HFFc6 (cell line): ENCODE data around the gene FIP1L1. TPM values are rescaled to one million over a fixed set of nuclear protein-coding genes. Genes with fewer than 3 reads are reported as not detected.
A peak's percentile ranks its signal among the peaks of the same experiment; 100 is the strongest.

Source experiments
- DNase-seq: peaks from one replicate; pipeline ENCODE4 v3.0.0-alpha.2; 2018
- H3K27ac Mint-ChIP-seq: 2 replicates; pipeline ENCODE4 v1.8.0; 2020; ENCODE audit warnings: mild to moderate bottlenecking, mixed read lengths
- H3K27me3 Mint-ChIP-seq: 2 replicates; pipeline ENCODE4 v1.8.0; 2021; ENCODE audit warnings: mild to moderate bottlenecking, moderate library complexity, mixed read lengths; ENCODE audit not compliant: insufficient read depth
- H3K36me3 Mint-ChIP-seq: 2 replicates; pipeline ENCODE4 v1.8.0; 2021; ENCODE audit warnings: low read depth, mixed read lengths
- H3K4me1 Mint-ChIP-seq: 2 replicates; pipeline ENCODE4 v1.8.0; 2020; ENCODE audit warnings: low read depth, mixed read lengths
- H3K4me3 Mint-ChIP-seq: 2 replicates; pipeline ENCODE4 v1.8.0; 2020; ENCODE audit warnings: mild to moderate bottlenecking, moderate library complexity, mixed read lengths
- H3K9me3 Mint-ChIP-seq: 2 replicates; pipeline ENCODE4 v1.8.0; 2020; ENCODE audit warnings: mild to moderate bottlenecking, mixed read lengths
- total RNA-seq, 6 experiments: library from RNA; stranded (reverse); fragmentation: NEBNext Ultra II Directional; extraction: Animal tissue kit (Norgen Biotek cat#: 25700); gene quantifications; 2 replicates in 1 of 6; 3 replicates in 5 of 6; pipeline ENCODE4 v1.2.3, GENCODE V29; 2021
- TF ChIP-seq, protein P1 (sequence below): fragments of 200-600 bp; sonication (generic); IDR thresholded peaks from 2 replicates; pipeline ENCODE4 v1.5.0; 2021; ENCODE audit warnings: antibody characterized with exemption, mild to moderate bottlenecking

FIP1L1 gene
- total RNA-seq, 6 experiments from 2014 or later, result 56.3 to 81.5 (median 77.4) TPM

DNA sequence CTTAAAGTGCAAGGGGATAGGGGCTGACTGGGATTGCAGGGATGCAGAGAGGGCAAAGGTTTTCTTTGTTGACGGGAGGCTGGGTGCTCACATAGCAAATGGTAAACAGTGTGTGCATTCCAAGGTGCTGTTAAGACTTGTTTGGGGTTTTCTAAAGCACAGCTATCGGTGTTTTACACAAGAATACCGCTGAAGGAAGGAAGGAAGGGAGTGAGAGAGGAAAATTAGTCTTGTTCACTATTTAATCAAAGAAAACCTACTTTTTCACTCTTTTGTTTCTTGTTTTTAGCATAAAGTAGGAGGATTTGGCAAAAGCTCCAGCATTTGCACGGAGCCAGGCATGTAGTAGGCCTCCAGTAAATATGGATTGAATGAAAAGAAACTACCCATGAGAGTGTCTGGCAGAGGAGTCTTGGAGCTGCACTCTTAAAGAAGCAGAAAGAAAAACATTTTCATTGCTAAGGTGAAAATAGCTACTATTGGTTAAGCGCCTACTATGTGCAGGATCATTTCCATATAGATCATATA is 99.7 kb downstream of the FIP1L1 start:
- no peaks in the 10 kb centered on the region; the same call in 1 of the 2 replicates for H3K27me3 Mint-ChIP-seq
- peaks cover 65% of the 10 kb centered on the region for H3K4me1 Mint-ChIP-seq
- no peak for DNase-seq
- no peaks in the 10 kb centered on the region for H3K9me3 Mint-ChIP-seq
- peak overlapping the region; percentile 97 for H3K27ac Mint-ChIP-seq
- TF ChIP-seq, protein P1, sequence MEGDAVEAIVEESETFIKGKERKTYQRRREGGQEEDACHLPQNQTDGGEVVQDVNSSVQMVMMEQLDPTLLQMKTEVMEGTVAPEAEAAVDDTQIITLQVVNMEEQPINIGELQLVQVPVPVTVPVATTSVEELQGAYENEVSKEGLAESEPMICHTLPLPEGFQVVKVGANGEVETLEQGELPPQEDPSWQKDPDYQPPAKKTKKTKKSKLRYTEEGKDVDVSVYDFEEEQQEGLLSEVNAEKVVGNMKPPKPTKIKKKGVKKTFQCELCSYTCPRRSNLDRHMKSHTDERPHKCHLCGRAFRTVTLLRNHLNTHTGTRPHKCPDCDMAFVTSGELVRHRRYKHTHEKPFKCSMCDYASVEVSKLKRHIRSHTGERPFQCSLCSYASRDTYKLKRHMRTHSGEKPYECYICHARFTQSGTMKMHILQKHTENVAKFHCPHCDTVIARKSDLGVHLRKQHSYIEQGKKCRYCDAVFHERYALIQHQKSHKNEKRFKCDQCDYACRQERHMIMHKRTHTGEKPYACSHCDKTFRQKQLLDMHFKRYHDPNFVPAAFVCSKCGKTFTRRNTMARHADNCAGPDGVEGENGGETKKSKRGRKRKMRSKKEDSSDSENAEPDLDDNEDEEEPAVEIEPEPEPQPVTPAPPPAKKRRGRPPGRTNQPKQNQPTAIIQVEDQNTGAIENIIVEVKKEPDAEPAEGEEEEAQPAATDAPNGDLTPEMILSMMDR, result no peak
- H3K36me3 Mint-ChIP-seq, result peaks cover 5% of the 10 kb centered on the region; the same call in 1 of the 2 replicates
- peak overlapping the region; percentile 78 for H3K4me3 Mint-ChIP-seq

DNA sequence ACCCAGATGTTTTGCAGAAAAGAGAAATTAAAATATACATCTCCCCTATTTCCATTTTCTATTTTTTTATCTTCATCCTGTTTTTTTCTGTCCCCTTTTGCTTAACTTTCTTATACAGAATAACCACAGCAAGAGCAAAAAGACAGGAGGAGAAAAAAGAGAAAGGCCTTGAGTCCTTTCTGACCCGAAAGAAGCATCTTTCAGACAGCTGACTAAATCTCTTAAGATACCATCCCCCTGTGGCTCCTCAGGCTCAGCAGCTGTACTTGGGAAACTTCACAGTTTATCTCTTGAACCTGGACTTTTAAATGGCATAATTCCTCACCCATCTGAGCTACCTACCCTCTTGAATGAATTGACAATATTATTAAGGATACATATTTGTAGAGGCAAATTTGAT is 100.2 kb downstream of the FIP1L1 start:
- Mint-ChIP-seq H3K4me3 (peak overlapping the region; percentile 45; the same call in 1 of the 2 replicates), H3K4me1 (peaks cover 65% of the 10 kb centered on the region), H3K27ac (peak overlapping the region; percentile 97), H3K36me3 (peaks cover 3% of the 10 kb centered on the region; the same call in 1 of the 2 replicates), H3K27me3 (no peaks in the 10 kb centered on the region; the same call in 1 of the 2 replicates), H3K9me3 (no peaks in the 10 kb centered on the region)
- DNase-seq, result no peak
- TF ChIP-seq, protein P1, result no peak

DNA sequence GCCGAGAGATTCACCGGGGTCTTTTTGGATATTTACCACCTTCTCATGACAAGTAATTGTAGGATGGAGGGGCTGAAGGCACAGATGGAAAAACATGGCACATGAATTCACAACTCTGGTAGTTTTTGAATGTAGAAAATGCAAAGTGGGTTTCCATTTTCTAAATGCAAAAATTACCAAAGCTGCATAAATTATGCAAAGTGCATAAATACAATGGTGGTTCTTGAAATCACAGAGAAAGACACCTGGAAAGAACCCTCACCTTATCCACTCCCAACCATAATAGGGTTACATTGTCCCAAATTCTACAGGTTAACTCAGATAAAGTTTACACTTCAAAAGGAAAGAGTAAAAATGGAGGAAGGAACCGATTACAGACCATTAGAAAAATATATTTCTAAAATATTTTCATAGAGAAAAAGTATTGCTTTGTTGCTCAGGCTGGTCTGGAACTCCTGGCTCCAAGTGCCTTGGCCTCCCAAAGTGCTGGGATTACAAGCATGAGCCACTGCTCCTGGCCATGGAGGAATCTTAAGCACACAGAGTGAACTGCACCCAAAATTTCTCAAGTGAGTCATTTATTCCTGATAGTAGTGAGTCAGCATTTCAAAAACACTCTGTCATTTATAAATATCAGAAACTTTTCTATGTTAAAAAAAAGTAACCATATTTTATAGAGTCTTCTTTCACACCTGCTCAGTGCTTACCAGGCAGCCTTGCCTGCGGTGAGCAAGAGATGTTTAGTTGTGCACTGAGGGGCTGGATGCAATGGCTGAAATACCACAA is 101.4 kb downstream of the FIP1L1 start:
- peak; percentile 89 for DNase-seq
- Mint-ChIP-seq H3K4me1 (peaks cover 65% of the 10 kb centered on the region), H3K36me3 (no peaks in the 10 kb centered on the region; the same call in 1 of the 2 replicates), H3K27ac (peak overlapping the region; percentile 97), H3K9me3 (no peaks in the 10 kb centered on the region), H3K4me3 (peak overlapping the region; percentile 67), H3K27me3 (no peaks in the 10 kb centered on the region; the same call in 1 of the 2 replicates)
- TF ChIP-seq, protein P1, result no peak

DNA sequence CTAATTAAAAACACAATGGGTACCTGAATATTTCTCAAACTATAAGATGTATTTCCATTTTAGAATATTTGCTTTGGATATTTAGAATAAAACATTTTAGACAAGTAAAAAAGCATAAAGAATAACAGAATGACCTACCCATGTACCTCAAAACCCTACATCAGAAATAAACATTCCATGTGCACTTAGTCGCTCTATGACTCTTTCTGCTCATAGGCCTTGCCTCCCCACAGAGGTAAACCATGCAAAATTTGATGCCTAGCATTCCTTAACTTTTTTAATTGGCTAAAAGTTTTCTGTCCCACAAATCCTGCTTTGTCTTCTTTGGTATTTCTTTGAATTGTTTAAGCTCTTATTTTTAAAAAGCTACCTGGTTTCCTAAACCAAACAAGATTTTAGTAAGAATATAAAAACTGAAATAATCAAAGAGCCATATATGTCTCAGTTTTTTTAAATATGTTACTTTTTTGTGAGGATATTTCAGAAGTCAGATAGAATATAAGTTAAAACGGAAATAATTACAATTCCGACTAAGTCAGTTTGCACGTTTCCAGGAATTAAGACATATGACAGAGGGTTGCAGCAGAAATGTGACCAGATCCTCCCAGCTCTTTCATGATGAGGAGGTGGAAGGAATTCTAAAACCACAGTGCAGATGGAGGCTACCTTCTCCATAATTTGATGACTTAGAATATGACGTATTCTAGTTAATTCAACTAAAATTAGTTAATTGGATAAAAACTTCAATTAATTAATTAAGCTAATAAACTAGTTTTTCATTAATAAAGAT is 102.5 kb downstream of the FIP1L1 start:
- peak overlapping the region; percentile 97 for H3K27ac Mint-ChIP-seq

DNA sequence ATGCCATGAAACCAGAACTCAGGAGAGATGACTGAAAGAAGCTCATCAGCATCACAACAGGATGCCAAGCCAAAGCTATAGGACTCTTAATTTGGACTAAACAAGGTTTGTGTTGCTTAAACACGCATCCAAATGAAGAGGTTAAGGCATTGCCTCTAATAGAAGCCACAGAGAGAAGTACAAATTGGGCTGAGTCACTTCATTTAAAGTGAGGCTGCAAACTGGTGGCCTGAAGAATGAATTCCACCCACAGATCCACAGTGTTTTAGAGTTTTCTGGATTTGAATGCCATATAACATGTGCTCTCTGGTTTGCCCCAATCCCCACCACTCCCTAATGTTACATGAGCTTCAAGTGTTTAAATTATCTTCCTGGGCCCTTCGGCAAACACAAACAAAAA is 103.5 kb downstream of the FIP1L1 start:
- peak overlapping the region; percentile 51 for H3K27ac Mint-ChIP-seq
- no peak overlapping the region for H3K4me3 Mint-ChIP-seq

More for the DNA sequence above, 102.5 kb downstream of the FIP1L1 start:
- no peaks in the 10 kb centered on the region; the same call in 1 of the 2 replicates for H3K36me3 Mint-ChIP-seq
- TF ChIP-seq, protein P1, result no peak
- H3K4me1 Mint-ChIP-seq, result peaks cover 65% of the 10 kb centered on the region
- H3K4me3 Mint-ChIP-seq, result peak overlapping the region; percentile 67; the same call in 1 of the 2 replicates
- no peaks in the 10 kb centered on the region for H3K9me3 Mint-ChIP-seq
- no peaks in the 10 kb centered on the region; the same call in 1 of the 2 replicates for H3K27me3 Mint-ChIP-seq
- peak; percentile 72 for DNase-seq

More for the DNA sequence above, 103.5 kb downstream of the FIP1L1 start:
- Mint-ChIP-seq H3K27me3 (no peaks in the 10 kb centered on the region; the same call in 1 of the 2 replicates), H3K36me3 (no peaks in the 10 kb centered on the region; the same call in 1 of the 2 replicates), H3K4me1 (peaks cover 55% of the 10 kb centered on the region), H3K9me3 (no peaks in the 10 kb centered on the region)
- peak; percentile 10 for DNase-seq
- TF ChIP-seq, protein P1, result no peak
